Neural cell (in vitro differentiated cells): Measurements from ENCODE around the gene SLCO2B1. TPM values are rescaled to one million over a fixed set of nuclear protein-coding genes. Genes with fewer than 3 reads are reported as not detected.

Experiments
- H2AFZ ChIP-seq: fragments of 200-600, 300-800 bp; sonication (generic), shearing (Covaris generic); 2 replicates; pipeline ENCODE4 v1.6.0; 2014; ENCODE audit warnings: low read depth, mild to moderate bottlenecking, antibody characterized with exemption, low read length, moderate library complexity
- H3F3A ChIP-seq: fragments of 200-600 bp; shearing (Covaris generic); 2 replicates; pipeline ENCODE4 v1.6.1; 2016; ENCODE audit warnings: mild to moderate bottlenecking, moderate library complexity, mixed read lengths, antibody characterized with exemption, low read length; ENCODE audit not compliant: insufficient read depth, poor library complexity, severe bottlenecking
- H3K27ac ChIP-seq: fragments of 200-600, 300-800 bp; sonication (generic), shearing (Covaris generic); 2 replicates; pipeline ENCODE4 v1.5.1; 2014; ENCODE audit warnings: mild to moderate bottlenecking, low read length, moderate library complexity
- H3K27me3 ChIP-seq: fragments of 300-800, 200-600 bp; sonication (generic), shearing (Covaris generic); 2 replicates; pipeline ENCODE4 v1.6.0; 2014; ENCODE audit warnings: mild to moderate bottlenecking, low read depth, low read length, moderate library complexity; ENCODE audit not compliant: insufficient read depth
- H3K36me3 ChIP-seq: fragments of 300-800, 200-600 bp; sonication (generic), shearing (Covaris generic); 2 replicates; pipeline ENCODE4 v1.5.1; 2014; ENCODE audit warnings: mild to moderate bottlenecking, antibody characterized with exemption, low read length, moderate library complexity; ENCODE audit not compliant: insufficient read depth
- H3K4me2 ChIP-seq: fragments of 300-800, 200-600 bp; sonication (generic), shearing (Covaris generic); 2 replicates; pipeline ENCODE4 v1.6.0; 2014; ENCODE audit warnings: mild to moderate bottlenecking, low read length
- H3K4me3 ChIP-seq: fragments of 300-800, 200-600 bp; sonication (generic), shearing (Covaris generic); 2 replicates; pipeline ENCODE4 v1.5.1; 2014; ENCODE audit warnings: mild to moderate bottlenecking, low read length, moderate library complexity
- H3K79me2 ChIP-seq: fragments of 200-600 bp; shearing (Covaris generic); replicated peaks from 2 replicates; pipeline ENCODE4 v1.6.0; 2014; ENCODE audit warnings: mild to moderate bottlenecking, low read length, moderate library complexity; ENCODE audit not compliant: insufficient read depth
- H3K9ac ChIP-seq: fragments of 300-800, 200-600 bp; sonication (generic), shearing (Covaris generic); 2 replicates; pipeline ENCODE4 v1.6.1; 2016; ENCODE audit warnings: mild to moderate bottlenecking, low read length, mixed read lengths
- H3K9me2 ChIP-seq: fragments of 200-600 bp; shearing (Covaris generic); 2 replicates; pipeline ENCODE4 v1.6.1; 2016; ENCODE audit warnings: mild to moderate bottlenecking, low read length, mixed read lengths; ENCODE audit not compliant: insufficient read depth
- H3K9me3 ChIP-seq: fragments of 200-600, 300-800 bp; sonication (generic), shearing (Covaris generic); 2 replicates; pipeline ENCODE4 v1.6.1; 2016; ENCODE audit warnings: mild to moderate bottlenecking, mixed run types, low read length, moderate library complexity, mixed read lengths
- H4K20me1 ChIP-seq: fragments of 200-600 bp; shearing (Covaris generic); 2 replicates; pipeline ENCODE4 v1.6.1; 2016; ENCODE audit warnings: mild to moderate bottlenecking, mixed run types; ENCODE audit not compliant: insufficient read depth
- CTCF ChIP-seq: fragments of 450-650 bp; IDR thresholded peaks from 2 replicates; pipeline ENCODE4 v1.5.1; 2014; ENCODE audit warnings: antibody characterized with exemption, mild to moderate bottlenecking, moderate library complexity; ENCODE audit not compliant: poor library complexity, severe bottlenecking
- EP300 ChIP-seq: fragments of 450-650 bp; conservative IDR thresholded peaks from 2 replicates; pipeline ENCODE4 v1.6.1; 2014; ENCODE audit warnings: antibody characterized with exemption, mild to moderate bottlenecking, moderate library complexity; ENCODE audit not compliant: poor library complexity, severe bottlenecking
- EZH2 ChIP-seq: fragments of 200-600, 300-800 bp; shearing (Covaris generic), sonication (generic); IDR thresholded peaks from 2 replicates; pipeline ENCODE4 v1.6.1; 2014; ENCODE audit warnings: antibody characterized with exemption, low read length, borderline replicate concordance, mild to moderate bottlenecking; ENCODE audit not compliant: insufficient read depth, poor library complexity, severe bottlenecking
- MXI1 ChIP-seq: fragments of 450-650 bp; conservative IDR thresholded peaks from 2 replicates; pipeline ENCODE4 v1.6.1; 2014; ENCODE audit warnings: antibody characterized with exemption, mild to moderate bottlenecking; ENCODE audit not compliant: poor library complexity, severe bottlenecking
- POLR2AphosphoS5 ChIP-seq: IDR thresholded peaks from 2 replicates; pipeline ENCODE4 v1.6.1; 2012
- RAD21 ChIP-seq: fragments of 450-650 bp; conservative IDR thresholded peaks from 2 replicates; pipeline ENCODE4 v1.6.1; 2014; ENCODE audit warnings: antibody characterized with exemption, mild to moderate bottlenecking, moderate library complexity
- REST ChIP-seq: IDR thresholded peaks from 2 replicates; pipeline ENCODE4 v1.6.1; 2012; ENCODE audit warnings: borderline replicate concordance
- SMC3 ChIP-seq: fragments of 450-650 bp; conservative IDR thresholded peaks from 2 replicates; pipeline ENCODE4 v1.6.1; 2014; ENCODE audit warnings: antibody characterized with exemption, mild to moderate bottlenecking, moderate library complexity; ENCODE audit not compliant: poor library complexity
- TAF1 ChIP-seq: IDR thresholded peaks from 2 replicates; pipeline ENCODE4 v1.6.1; 2012; ENCODE audit warnings: low read depth
- polyA plus RNA-seq: library from polyadenylated mRNA; depleted of rRNA; stranded (reverse); fragments of >200 nt; gene quantifications from 2 replicates; pipeline ENCODE4 v1.2.3, GENCODE V29; 2014

Gene SLCO2B1
- polyA plus RNA-seq, 1 donor from 2014 or later, result not detected

- H3K4me2 ChIP-seq, result no peak overlapping the region
- H2AFZ ChIP-seq, result no peak overlapping the region
- H3K9me2 ChIP-seq, result no peaks in the 10 kb centered on the region
- H4K20me1 ChIP-seq, result no peaks in the 10 kb centered on the region
- no peak overlapping the region for H3K9ac ChIP-seq
- H3K27me3 ChIP-seq, result no peaks in the 10 kb centered on the region
- no peaks in the 10 kb centered on the region for H3F3A ChIP-seq
- H3K9me3 ChIP-seq, result no peaks in the 10 kb centered on the region
- no peaks in the 10 kb centered on the region for H3K79me2 ChIP-seq
- no peak overlapping the region for H3K27ac ChIP-seq
- H3K4me3 ChIP-seq, result no peak overlapping the region
- no peaks in the 10 kb centered on the region for H3K36me3 ChIP-seq
- TF ChIP-seq TAF1, result no peak
- TF ChIP-seq SMC3, result no peak
- no peak for TF ChIP-seq EZH2
- TF ChIP-seq RAD21, result no peak
- TF ChIP-seq REST, result no peak
- TF ChIP-seq CTCF, result no peak
- no peak for TF ChIP-seq MXI1
- TF ChIP-seq EP300, result no peak
- TF ChIP-seq POLR2AphosphoS5, result no peak
Observed at GRCh38 chr11:75174781-75175370, 24.0 kb downstream of the SLCO2B1 start.

GRCh38 chr11:75182664-75183063 lies 31.8 kb downstream of the SLCO2B1 start:
- no peak overlapping the region for H3K27ac ChIP-seq
- TF ChIP-seq SMC3, result no peak

GRCh38 chr11:75184051-75184450 lies 33.1 kb downstream of the SLCO2B1 start:
- Histone ChIP-seq H3K9me3 (no peaks in the 10 kb centered on the region), H2AFZ (no peak overlapping the region), H4K20me1 (no peaks in the 10 kb centered on the region), H3K27ac (no peak overlapping the region), H3F3A (no peaks in the 10 kb centered on the region), H3K9me2 (no peaks in the 10 kb centered on the region), H3K9ac (no peak overlapping the region), H3K4me2 (no peak overlapping the region), H3K79me2 (no peaks in the 10 kb centered on the region), H3K36me3 (no peaks in the 10 kb centered on the region), H3K4me3 (no peak overlapping the region), H3K27me3 (no peaks in the 10 kb centered on the region)
- TF ChIP-seq CTCF (no peak), RAD21 (no peak), TAF1 (no peak), REST (no peak)

More at GRCh38 chr11:75182664-75183063, 31.8 kb downstream of the SLCO2B1 start:
- no peak overlapping the region for H3K4me2 ChIP-seq
- no peaks in the 10 kb centered on the region for H3K79me2 ChIP-seq
- H3K9ac ChIP-seq, result no peak overlapping the region
- no peaks in the 10 kb centered on the region for H3F3A ChIP-seq
- no peaks in the 10 kb centered on the region for H4K20me1 ChIP-seq
- H3K27me3 ChIP-seq, result no peaks in the 10 kb centered on the region
- H3K36me3 ChIP-seq, result no peaks in the 10 kb centered on the region
- no peaks in the 10 kb centered on the region for H3K9me3 ChIP-seq
- H3K9me2 ChIP-seq, result no peaks in the 10 kb centered on the region
- H2AFZ ChIP-seq, result no peak overlapping the region
- no peak overlapping the region for H3K4me3 ChIP-seq
